ENCODE data around the gene NSD2. TPM values are rescaled to one million over a fixed set of nuclear protein-coding genes. Genes with fewer than 3 reads are reported as not detected.

NSD2 gene
- total RNA-seq, 1 donor from 2014 or later = 66.4 TPM

- no peaks in the 10 kb centered on the region for H3K9me3 Mint-ChIP-seq (ENCODE audit: unreplicated experiment)
- no peak overlapping the region for H3K4me3 Mint-ChIP-seq (ENCODE audit: unreplicated experiment)
- H3K4me1 Mint-ChIP-seq (ENCODE audit: unreplicated experiment) = peaks cover 10% of the 10 kb centered on the region
- TF ChIP-seq CTCF (IDR thresholded peaks at IDR 0.05) = no peak
- peak; percentile 75 for DNase-seq (ENCODE audit: extremely low spot score, unreplicated experiment)
- H3K27ac Mint-ChIP-seq (ENCODE audit: unreplicated experiment) = peak overlapping the region; percentile 50
- no peaks in the 10 kb centered on the region for H3K27me3 Mint-ChIP-seq (ENCODE audit: unreplicated experiment)
- peaks cover 42% of the 10 kb centered on the region for H3K36me3 Mint-ChIP-seq (ENCODE audit: unreplicated experiment)
Measured at GRCh38 chr4:1979477-1980196, 108.4 kb downstream of the NSD2 start.

DNA sequence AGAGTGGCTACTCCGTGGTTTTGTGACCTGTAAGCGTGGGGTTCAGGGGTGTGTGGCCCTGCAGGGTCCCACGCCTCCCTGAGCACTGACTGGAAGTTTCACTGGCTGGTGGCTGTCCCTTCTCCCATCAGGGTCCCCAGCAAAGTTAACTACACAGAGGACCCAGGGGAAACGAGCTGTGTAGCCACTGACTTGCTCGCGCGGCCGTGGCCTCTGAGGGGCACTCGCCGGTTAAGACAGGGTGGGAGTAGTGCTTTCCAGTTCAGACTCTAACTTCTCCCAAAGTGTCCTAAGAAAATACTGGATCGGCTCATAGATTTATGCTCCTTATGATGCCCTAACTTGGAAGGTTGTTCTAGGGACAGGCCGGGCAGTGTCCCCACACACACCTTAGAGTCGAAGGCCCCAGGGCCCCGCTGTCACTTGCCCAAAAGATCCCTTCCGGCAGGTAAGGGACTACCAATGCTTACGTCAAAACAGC lies 109.4 kb downstream of the NSD2 start:
- peak; percentile 59 for DNase-seq (ENCODE audit: extremely low spot score, unreplicated experiment)
- no peaks in the 10 kb centered on the region for H3K27me3 Mint-ChIP-seq (ENCODE audit: unreplicated experiment)
- no peaks in the 10 kb centered on the region for H3K9me3 Mint-ChIP-seq (ENCODE audit: unreplicated experiment)
- H3K4me1 Mint-ChIP-seq (ENCODE audit: unreplicated experiment) = peaks cover 11% of the 10 kb centered on the region
- peaks cover 38% of the 10 kb centered on the region for H3K36me3 Mint-ChIP-seq (ENCODE audit: unreplicated experiment)
- TF ChIP-seq CTCF (IDR thresholded peaks at IDR 0.05) = no peak
- H3K4me3 Mint-ChIP-seq (ENCODE audit: unreplicated experiment) = no peak overlapping the region
- no peak overlapping the region for H3K27ac Mint-ChIP-seq (ENCODE audit: unreplicated experiment)

DNA sequence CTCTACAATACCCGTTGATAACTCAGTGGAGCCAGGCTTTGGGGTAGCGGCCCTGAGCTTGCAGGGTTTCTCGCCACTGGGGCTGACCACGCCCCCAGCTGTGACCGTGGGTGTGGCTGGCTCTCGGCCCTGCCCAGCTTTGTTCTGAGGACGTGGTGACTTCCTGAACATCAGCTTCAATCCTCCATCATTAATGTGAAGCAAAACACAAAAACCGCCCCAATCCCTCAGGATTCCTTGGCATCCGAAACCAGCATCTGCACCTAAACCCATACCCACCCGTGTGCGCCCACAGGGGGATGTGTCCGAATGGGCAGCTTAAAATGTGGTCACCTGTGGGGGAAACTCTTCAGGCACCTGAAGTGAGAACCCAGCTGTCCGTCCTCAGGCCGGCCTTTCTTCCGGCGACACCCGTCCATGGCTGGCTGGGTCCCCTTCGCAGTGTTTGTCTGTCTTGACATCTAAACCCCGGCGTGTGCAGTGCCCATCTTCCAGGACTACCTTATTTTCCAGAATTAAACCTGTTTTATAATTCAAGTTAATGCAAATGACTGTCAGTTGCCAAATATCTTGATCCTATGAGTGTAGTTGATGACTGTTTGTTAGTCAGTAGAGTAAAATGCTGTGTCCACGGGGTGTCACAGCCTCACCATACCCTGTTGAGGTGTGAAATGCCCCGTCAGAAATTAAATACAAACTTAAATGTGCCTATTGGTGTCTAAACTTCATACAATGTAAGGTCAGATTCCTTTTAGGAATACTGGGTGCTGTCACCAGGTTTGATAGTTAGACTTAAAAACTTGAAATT lies 110.3 kb downstream of the NSD2 start:
- H3K4me3 Mint-ChIP-seq (ENCODE audit: unreplicated experiment) = no peak overlapping the region
- H3K9me3 Mint-ChIP-seq (ENCODE audit: unreplicated experiment) = no peaks in the 10 kb centered on the region
- no peaks in the 10 kb centered on the region for H3K27me3 Mint-ChIP-seq (ENCODE audit: unreplicated experiment)
- peak; percentile 77 for DNase-seq (ENCODE audit: extremely low spot score, unreplicated experiment)
- peak overlapping the region; percentile 54 for H3K27ac Mint-ChIP-seq (ENCODE audit: unreplicated experiment)
- TF ChIP-seq CTCF (IDR thresholded peaks at IDR 0.05) = no peak
- peaks cover 11% of the 10 kb centered on the region for H3K4me1 Mint-ChIP-seq (ENCODE audit: unreplicated experiment)
- H3K36me3 Mint-ChIP-seq (ENCODE audit: unreplicated experiment) = peaks cover 34% of the 10 kb centered on the region

DNA sequence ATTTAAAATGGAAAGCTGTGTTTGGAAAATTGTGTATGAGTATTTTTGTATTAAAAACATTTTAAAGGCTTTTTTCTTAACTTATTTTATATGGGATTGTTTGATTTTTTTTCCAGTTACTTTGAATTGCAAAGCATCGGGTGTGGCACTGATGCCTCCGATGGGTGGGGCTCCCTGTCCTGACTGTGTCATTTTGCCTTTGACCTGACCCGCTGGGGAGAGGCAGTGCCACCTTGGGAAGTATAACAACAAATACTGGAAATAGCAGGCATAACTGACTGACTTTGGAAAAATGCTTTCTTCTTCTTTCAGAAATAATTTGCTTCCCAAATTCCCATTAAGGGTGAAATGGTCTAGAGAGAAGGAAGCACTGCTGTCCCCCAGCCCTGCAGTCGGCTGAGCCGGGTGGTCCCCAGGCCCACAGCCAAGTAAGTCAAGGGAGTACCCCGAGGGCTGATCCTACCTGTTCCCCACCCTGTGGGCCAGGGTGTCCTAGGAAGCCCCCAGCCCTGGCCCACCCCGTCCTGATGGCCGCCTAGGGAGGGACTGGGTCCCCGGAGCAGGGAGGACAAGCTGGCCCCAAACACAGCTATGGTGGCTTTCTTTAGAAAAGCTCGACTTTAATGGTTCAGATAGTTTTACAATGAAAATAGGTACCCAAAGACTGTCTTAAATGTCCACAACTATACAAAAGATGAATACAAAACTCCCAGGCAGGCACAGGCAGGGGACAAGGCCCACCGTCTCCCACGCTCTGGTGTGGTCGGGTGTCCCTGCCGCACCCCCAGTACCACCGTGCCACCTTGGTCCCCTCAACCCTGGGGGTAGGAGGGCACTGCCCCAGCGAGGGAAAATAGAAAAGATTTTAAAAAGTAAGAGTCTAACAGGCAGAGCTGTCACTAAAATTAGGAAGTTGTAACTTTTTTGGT lies 111.2 kb downstream of the NSD2 start:
- Mint-ChIP-seq H3K4me3 (ENCODE audit: unreplicated experiment) (no peak overlapping the region), H3K27ac (ENCODE audit: unreplicated experiment) (peak overlapping the region; percentile 54)

More for the DNA sequence above, 111.2 kb downstream of the NSD2 start:
- Mint-ChIP-seq H3K36me3 (ENCODE audit: unreplicated experiment) (peaks cover 34% of the 10 kb centered on the region), H3K9me3 (ENCODE audit: unreplicated experiment) (no peaks in the 10 kb centered on the region), H3K27me3 (ENCODE audit: unreplicated experiment) (no peaks in the 10 kb centered on the region), H3K4me1 (ENCODE audit: unreplicated experiment) (peaks cover 11% of the 10 kb centered on the region)
- DNase-seq (ENCODE audit: extremely low spot score, unreplicated experiment) = peak; percentile 79
- TF ChIP-seq CTCF (IDR thresholded peaks at IDR 0.05) = no peak
